ENCODE results near the gene ASPM. TPM values are rescaled to one million over a fixed set of nuclear protein-coding genes. Genes with fewer than 3 reads are reported as not detected.
A peak's percentile ranks its signal among the peaks of the same experiment; 100 is the strongest.

ASPM gene
- total RNA-seq, 1 donor from 2014 or later: 0.40 TPM

DNA sequence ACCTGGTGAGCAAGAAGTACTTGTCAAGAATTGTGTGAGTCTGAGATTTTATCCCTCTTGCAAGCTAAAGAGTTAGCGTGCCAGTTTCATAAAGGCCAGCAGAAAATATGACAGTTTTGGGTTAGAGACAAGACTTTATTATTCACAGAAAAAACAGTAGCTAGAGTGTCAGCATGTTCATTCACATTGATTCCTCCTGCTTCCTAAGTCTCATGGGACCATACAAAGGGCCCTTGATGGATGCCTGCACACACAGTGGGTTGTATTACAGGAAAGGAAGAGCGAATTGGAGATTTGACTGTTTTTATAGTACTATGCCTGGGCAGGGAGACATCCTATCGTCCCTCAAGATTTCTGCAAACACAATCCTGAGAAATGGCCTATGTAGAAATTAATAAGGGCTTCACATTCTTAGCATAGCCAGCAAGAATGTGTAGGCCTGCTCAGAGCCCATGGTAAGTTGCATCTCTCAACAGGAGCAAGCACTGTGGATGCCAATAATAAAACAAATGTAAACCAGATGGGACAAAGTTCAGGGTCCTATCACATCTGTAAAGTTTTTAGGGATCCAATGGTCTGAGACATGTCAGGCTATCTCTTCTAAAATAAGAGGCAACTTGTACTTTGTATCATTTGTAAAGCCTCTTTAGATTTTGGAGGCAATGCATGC is 4.0 kb upstream of the ASPM start:
- ATAC-seq (no peak), DNase-seq (no peak)
- intact Hi-C loops (cut with micrococcal nuclease): no loop called here

DNA sequence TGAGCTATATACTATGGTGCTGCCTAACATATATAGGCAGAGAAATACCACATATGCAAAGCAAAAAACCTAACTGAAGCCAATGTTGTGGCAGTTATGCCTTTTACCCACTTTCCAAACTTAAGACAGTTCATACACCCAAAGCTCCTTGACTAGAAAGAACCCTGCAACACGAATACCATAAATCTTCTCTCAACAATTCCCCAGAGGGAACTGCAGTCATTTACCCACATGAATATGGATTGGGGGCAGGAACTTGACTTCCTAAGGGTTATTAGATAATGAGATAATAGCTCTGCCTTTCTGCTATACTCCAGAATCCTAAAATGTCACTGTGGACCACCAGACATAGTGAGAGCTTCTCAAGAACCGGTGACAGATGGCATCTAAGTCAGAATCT is 2.9 kb upstream of the ASPM start:
- ATAC-seq: no peak
- no peak for DNase-seq
- intact Hi-C loops (cut with micrococcal nuclease): no loop called here

DNA sequence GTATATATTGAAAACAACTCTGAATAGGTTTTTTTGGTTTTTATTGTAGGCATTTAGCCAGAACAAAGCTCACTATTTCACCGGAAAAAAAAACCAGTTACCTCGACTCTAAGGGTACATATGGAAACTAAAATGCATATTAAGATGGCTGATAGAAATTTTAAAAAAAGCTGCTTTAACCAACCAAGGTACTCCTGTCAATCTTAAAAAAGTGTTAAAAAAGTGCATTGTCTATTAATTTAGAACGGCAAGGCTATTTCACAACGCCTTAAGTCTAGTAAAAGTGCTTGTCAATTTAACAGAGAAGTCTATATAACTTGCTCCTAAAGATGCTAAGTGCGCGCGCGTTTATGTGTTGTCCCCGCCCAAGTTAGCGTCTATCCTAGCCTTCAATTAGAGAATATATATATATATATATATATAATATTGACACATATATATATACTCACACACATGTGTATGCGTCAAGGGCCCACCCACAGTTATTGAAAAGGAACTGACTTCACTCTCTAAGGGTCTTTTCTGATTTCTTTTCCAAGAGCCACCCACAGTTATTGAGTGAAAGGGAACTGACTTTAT is 934 bp downstream of the ASPM start:
- DNase-seq (no peak), ATAC-seq (no peak)
- intact Hi-C loops (cut with micrococcal nuclease): no loop called here

DNA sequence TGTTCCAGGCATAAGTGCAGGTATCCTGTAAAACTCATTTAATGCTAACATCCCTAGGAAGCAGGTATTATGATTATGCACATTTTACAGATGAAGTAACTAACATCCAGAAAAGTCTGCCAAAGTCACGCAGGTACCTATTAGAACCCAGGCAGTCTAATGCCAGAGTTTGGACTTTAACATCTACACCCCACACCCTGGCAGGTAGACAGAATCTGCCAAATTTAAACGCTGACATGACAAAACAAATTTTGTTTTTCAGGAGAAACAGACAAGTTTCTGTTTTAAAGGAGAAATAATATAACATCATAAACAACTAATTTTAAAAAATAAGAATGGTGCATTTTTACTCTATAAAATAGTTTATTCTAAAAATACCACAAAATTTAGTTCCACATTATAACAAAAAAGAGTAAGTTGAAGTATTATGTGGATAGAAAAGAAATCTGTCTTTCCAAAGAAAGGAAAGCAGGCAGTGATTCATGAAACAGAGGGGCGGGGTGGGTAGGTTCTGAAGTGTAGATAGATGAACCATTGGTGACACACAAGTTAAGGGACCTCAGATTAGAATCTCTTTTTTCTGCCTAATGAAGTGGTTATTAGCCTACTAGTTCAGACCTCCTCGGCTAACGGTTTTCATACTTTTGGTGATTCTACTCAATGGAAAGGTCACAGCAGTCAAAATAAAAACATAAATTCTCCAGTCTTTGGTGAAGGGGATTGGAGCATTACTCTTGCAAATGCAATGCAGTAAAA is 1.7 kb downstream of the ASPM start:
- DNase-seq (no peak), ATAC-seq (no peak)
- intact Hi-C loops (cut with micrococcal nuclease): no loop called here

DNA sequence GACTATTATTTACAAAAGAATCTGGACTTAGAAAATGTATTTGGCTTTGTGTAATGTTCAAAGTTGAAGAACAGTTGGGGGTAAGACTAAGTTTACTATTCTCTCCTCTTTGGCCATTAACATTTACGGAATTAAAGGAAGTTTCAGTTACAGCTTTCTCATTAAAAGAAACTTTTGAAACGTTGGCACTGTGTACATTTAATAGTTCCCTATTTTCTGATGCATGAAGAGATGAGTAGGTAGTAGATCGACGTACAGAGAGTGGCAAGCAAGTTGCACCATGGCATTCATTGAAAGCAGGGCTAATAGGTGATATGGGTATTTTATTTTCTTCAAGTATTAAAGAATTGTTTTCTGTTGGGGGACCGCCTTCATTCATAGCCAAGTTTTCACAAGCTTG is 3.2 kb downstream of the ASPM start:
- ATAC-seq (no peak), DNase-seq (no peak)
- intact Hi-C loops (cut with micrococcal nuclease): no loop called here

DNA sequence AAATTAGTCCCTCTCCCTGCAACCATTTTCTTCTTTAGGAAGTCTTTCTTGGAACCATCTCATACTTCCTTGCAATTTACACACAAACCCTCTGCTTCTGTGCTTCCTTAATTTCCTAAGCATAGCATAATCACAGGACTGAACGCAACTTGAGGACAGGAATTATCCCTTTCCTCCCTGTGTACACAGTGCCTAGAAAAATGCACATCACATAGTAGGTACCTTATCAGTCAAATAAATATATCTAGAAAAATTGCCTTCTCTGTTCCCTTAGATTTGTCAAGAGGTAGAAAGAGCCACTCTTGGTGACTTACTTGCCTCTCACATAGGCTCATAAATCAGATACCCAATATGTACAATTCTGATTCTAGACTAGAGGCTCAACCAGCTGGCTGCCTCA is 4.9 kb downstream of the ASPM start:
- intact Hi-C loops (cut with micrococcal nuclease): no loop called here
- DNase-seq (no peak), ATAC-seq (no peak)

DNA sequence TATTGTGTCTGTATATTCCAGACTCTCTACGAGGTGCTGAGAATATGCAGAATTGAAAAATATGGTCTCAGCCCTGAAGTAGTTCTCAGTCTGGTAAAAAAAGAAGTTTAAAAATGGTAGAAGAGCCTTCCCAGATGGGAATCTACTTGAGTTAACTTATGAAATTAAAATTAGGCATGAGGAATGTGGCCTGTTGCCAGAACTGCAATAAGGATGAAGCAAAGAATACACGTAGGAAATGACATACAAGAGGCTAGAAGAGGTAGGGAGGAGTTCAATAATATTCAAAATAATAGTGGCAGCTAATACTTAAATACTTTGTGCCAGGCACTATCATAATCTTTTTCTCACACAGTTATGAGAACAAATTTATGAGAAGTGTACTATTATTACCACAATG is 6.3 kb downstream of the ASPM start:
- intact Hi-C loops (cut with micrococcal nuclease): no loop called here
- DNase-seq: no peak
- ATAC-seq: no peak

DNA sequence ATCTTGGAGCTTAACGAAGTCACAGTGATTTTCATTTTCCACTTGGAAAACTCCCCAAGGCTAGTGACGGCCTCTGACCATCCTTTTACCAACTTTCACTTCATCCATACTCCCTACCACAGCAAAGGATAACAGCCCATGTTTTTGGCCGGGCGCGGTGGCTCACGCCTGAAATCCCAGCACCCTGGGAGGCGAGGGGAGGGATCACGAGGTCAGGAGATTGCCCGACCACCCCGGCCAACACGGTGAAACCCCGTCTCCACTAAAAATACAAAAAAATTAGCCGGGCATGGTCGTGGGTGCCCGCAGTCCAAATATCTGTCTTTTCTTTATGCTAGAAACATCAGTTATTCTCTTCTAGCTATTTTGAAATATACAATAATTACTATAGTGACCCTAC is 7.3 kb downstream of the ASPM start:
- ATAC-seq (no peak), DNase-seq (no peak)
- intact Hi-C loops (cut with micrococcal nuclease): no loop called here

DNA sequence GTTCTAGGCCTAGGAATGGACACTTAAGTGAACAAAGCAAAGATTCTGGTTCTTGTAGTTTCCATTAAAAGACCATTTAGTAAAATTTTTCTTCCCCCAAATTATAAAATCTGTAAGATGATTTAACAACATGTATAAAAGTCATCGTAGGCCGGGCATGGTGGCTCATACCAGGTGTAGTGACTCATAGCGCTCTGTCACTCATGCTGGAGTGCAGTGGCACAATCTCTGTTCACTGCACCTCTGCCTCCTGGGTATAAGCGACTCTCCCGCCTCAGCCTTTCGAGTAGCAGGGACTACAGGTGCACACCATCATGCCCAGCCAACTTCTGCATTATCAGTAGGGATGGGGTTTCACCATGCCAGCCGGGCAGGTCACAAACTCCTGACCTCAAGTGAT is 9.1 kb downstream of the ASPM start:
- DNase-seq: no peak
- ATAC-seq: no peak
- intact Hi-C loops (cut with micrococcal nuclease): no loop called here

DNA sequence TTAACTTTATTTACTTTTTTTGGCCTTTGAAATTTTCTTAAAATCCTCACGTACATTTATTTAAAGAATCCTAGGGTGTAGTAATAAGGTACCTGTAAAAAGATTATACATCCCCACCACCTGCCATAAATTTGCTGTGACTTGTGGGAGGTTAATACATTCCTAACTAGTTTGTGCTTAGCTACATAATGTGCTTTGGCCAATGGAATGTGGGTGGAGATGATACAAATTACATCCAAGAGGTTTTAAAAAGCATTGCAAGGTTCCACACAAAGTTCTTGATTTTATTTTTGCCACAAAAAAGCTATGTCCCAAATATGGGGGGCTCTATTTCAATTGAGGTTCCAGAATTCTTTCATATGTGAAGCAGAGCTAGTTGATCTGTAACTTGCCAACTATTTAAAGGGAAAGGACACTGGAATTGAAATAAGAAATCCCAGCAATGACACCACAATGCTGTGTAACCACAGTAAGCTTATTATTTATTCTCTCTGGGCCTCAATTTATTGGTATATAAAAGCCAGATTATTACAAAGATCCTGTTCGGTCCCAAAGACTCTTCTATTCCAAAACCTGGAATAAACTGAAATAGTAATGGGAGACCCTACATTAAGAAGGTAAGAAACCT is 15.7 kb downstream of the ASPM start:
- ATAC-seq (no peak), DNase-seq (no peak)
- intact Hi-C loops (cut with micrococcal nuclease): no loop called here

DNA sequence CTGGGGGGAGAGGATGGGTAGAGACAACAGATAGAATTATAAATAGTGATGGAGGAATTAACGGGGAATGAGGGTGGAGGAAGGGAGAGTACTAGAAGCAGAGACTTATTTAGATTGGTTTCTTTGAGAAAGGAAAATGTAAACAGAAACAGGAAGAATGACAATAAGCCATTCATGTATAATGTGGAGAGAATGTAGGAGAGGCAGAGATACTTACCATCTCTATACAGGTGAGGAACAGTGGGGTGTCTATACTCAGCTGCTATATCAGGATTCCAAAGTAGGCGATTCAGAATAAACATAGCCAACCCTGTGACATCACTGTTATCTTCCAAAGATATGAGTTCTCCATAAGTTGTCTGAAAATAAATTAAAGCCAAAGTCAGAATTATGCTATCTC is 16.8 kb downstream of the ASPM start:
- no peak for ATAC-seq
- no peak for DNase-seq
- intact Hi-C loops (cut with micrococcal nuclease): no loop called here

DNA sequence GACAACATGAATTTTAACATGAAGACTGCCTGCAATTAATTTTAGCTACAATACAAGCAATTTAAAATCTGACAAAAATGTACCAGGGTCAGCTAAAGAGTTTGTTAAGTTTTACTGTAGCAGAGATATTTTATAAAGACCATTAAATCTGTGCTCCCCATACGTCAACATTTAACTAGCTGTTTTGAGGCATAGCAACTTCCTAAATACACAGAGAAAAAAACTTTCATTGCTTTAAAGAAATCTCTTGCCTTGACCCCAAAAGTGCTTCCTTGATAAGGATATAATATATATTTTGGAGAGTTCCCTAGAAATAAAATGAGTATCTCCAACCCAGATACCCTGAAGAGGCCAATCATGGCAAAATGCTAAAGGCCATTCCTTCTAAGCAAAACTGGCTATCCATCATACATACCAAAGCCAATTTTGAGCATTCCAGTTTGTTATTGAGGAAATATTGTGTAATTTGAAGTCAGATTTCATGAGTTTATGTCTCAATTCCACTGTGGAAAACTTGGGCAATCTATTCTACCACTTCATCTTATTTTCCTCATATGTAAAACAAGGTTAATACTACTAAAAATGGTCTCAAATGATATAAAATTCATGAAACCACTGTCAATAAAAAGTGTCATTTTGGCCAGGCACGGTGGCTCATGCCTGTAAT is 19.1 kb downstream of the ASPM start:
- intact Hi-C loops (cut with micrococcal nuclease): no loop called here
- no peak for ATAC-seq

DNA sequence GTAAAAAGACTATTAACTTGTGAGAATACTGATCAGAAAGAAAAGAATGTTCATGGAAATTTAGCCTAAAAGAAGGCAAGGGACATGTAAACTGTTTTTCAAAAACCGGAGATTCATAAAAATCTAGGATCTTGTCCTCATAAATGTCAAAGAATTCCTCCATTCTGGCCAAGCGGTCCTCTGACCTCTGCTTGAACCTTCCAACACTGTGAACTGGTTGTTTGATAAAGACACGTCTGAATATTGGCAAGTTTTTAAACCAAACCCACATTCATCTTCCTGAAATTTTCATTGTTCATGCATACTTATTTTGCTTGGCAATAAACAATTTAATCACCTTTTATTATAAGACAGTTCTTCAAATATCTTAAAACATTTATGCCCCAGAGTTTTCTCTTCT is 19.8 kb downstream of the ASPM start:
- DNase-seq: no peak
- intact Hi-C loops (cut with micrococcal nuclease): no loop called here
- no peak for ATAC-seq

More for the DNA sequence above, 19.1 kb downstream of the ASPM start:
- DNase-seq: no peak

DNA sequence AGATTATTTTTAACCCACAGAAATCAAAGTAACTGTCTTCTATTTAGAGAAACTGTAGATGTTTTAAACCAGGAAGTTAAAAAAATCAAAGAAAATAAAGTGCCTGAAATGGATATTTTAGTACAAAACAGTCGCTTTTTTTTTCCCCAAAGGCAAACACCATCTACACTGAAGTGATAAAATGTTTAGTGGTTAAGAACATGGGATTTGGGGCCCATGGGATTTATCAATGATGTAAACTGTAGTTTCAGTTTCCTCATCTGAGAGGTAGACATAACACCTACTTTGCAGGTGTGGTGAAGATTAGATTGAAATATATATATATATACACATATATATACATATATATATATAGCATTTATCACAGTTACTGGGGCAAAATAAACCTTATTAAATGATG is 22.1 kb downstream of the ASPM start:
- ATAC-seq (no peak), DNase-seq (no peak)
- intact Hi-C loops (cut with micrococcal nuclease): no loop called here

DNA sequence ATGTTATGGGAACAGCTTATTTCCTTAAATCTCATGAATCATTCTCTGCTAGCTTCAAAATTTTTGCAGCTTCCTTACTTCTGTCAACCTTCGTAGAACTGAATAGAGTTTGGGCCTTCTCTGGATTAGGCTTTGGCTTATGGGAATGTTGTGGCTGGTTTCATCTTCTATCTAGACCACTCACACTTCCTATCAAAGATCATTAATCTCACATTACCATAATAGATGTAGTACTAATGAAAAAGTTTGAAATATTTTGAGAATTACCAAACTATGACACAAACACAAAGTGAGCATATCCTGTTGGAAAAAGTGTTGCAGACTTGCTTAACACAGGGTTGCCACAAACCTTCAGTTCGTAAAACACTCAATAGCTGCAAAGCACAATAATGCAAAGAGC is 30.3 kb downstream of the ASPM start:
- DNase-seq (no peak), ATAC-seq (no peak)
- intact Hi-C loops (cut with micrococcal nuclease): no loop called here

DNA sequence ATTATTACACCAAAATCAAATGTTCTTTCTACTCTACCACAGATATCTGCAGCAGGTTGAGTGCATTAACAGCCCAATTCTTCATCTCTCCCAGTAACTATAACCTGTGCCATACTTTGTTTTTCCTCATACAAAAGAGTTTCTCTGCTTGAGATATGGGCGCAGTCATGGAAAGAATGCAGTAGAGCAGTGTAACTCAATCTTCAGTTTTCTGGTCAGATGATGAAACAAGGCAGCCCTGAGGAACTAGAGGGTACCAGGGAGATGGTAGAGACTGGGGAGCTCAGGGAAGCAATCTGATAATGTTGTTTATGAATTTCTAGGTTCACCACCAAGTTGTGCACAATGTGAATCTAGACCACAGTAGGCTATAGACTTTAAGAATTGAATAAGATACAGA is 39.6 kb downstream of the ASPM start:
- intact Hi-C loops (cut with micrococcal nuclease): no loop called here
- ATAC-seq (no peak), DNase-seq (no peak)

DNA sequence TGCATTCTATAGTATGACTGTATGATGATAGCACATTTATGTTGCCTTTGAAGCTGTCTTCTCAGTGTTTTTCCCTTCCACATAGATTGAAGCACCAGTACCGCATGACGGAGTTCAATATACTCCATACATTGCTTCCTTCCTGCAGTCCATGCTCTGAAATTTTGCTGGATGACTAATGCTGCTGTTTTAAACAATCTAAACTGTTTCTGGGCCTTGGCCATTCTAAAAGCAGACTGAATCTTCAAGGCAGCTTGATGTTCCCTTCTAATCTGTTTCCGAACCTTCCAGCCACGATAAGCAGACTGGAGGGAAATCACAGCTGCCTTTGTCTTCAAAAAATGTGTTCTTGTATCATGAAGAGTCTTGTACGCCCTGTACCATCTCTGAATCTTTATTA is 43.2 kb downstream of the ASPM start:
- DNase-seq (no peak), ATAC-seq (peak; percentile 19)
- intact Hi-C loops (cut with micrococcal nuclease): no loop called here

DNA sequence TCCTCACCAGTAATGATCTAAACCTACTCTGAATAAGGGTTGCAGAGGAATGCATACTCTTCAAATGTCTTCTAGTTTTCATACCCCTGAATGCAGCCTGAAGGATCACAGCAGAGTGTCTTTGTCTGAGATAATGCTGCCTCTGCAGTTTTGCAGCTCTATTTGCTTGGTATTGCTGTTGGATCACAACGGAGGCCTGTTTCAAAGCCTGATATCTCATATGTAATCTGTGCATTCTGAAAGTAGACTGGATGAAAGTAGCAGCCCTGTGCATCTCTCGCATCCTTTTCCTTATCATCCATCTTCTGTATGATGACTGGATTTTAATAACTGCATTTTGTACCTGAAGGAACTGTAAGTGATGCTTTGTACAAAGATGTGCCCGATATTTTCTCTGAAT is 44.5 kb downstream of the ASPM start:
- no peak for ATAC-seq
- no peak for DNase-seq
- intact Hi-C loops (cut with micrococcal nuclease): no loop called here

DNA sequence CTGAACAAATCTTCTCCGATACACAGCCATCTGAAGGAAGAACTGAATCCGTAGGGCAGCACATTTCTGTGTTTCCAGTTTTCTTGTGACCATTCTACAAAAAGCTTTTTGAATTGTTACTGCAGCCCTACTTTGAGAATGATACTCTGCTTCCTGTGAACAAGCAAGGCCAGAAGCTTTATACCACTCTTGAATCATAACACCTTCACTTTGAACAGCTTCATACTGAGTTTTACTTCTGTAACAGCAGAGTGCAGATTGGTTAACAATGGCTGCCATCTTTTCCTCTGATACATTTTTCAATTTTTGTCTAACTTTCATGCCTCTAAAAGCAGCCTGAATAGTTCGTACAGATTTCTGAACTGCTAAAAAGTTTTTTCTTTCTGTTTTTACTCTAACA is 45.8 kb downstream of the ASPM start:
- DNase-seq (no peak), ATAC-seq (no peak)
- intact Hi-C loops (cut with micrococcal nuclease): no loop called here

DNA sequence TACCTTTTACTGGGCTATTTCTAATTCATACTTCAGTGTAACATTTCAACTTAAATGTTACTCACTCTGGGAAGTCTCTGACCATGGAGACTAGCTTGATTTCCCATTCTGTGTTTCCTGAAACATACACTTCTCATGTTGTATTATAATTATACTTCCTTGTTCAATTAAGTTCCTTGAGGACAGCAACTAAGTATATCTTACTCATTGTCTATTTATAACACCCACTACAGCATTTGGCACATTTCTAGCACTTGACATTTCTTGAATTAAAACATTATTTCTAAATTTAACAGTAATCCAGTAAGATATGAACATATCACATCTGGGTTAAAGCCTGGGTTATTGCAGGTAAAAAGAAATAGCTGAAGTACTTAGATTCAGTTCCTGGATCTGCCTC is 47.0 kb downstream of the ASPM start:
- no peak for DNase-seq
- intact Hi-C loops (cut with micrococcal nuclease): no loop called here
- ATAC-seq: peak; percentile 48

Data from left ventricle myocardium superior (tissue), 1 donor.